HepG2 (cell line): ENCODE data around the gene WNT5B. TPM values are rescaled to one million over a fixed set of nuclear protein-coding genes. Genes with fewer than 3 reads are reported as not detected.

ENCODE experiments used
- ATF1 ChIP-seq: IDR thresholded peaks from 2 replicates; pipeline ENCODE4 v1.6.1; 2016; ENCODE audit warnings: mild to moderate bottlenecking, control low read depth
- HIC2 ChIP-seq: sonication (generic); formaldehyde crosslinking; IDR thresholded peaks from 2 replicates; pipeline ENCODE4 v1.9.0; 2022; ENCODE audit warnings: low read depth, missing genetic modification reagents
- HIVEP1 ChIP-seq: sonication (generic); formaldehyde crosslinking; IDR thresholded peaks from 2 replicates; pipeline ENCODE4 v1.4.0; 2020; ENCODE audit warnings: mild to moderate bottlenecking, missing genetic modification reagents
- LBX2 ChIP-seq: sonication (generic); formaldehyde crosslinking; IDR thresholded peaks from 2 replicates; pipeline ENCODE4 v1.5.0; 2020; ENCODE audit warnings: missing genetic modification reagents, mild to moderate bottlenecking, borderline replicate concordance
- MED13 ChIP-seq: sonication (generic); formaldehyde crosslinking; IDR thresholded peaks from 2 replicates; pipeline ENCODE4 v1.5.0; 2020; ENCODE audit warnings: missing genetic modification reagents
- NR2C2 ChIP-seq: sonication (generic); formaldehyde crosslinking; IDR thresholded peaks from 2 replicates; pipeline ENCODE4 v1.4.0; 2020; ENCODE audit warnings: missing genetic modification reagents, mild to moderate bottlenecking, moderate library complexity, borderline replicate concordance
- PHF8 ChIP-seq: sonication (generic); formaldehyde crosslinking; IDR thresholded peaks from 2 replicates; pipeline ENCODE4 v1.5.0; 2020; ENCODE audit warnings: missing genetic modification reagents
- POLR2AphosphoS2 ChIP-seq: IDR thresholded peaks from 2 replicates; pipeline ENCODE4 v1.6.1; 2011; ENCODE audit warnings: low read depth, low read length, improper control_type of control experiment
- TCF7 ChIP-seq: sonication (generic); IDR thresholded peaks from 2 replicates; pipeline ENCODE4 v1.6.1; 2016; ENCODE audit warnings: antibody characterized with exemption, low read depth
- ZBTB3 ChIP-seq: sonication (generic); formaldehyde crosslinking; IDR thresholded peaks from 2 replicates; pipeline ENCODE4 v1.4.0; 2020; ENCODE audit warnings: low read depth, mild to moderate bottlenecking, moderate library complexity, missing genetic modification reagents, borderline replicate concordance
- ZHX2 ChIP-seq, 2 experiments: sonication (generic) in 1 of 2; formaldehyde crosslinking in 1 of 2; IDR thresholded peaks; 2 replicates each; pipeline versions ENCODE4 v1.6.1 to v1.9.0; 2014 to 2022; ENCODE audit warnings: antibody characterized with exemption in 1 of 2, borderline replicate concordance in 1 of 2, inconsistent platforms in 1 of 2, low read depth in 1 of 2, missing genetic modification reagents in 1 of 2
- ZIK1 ChIP-seq: sonication (generic); formaldehyde crosslinking; IDR thresholded peaks from 2 replicates; pipeline ENCODE4 v1.5.0; 2020; ENCODE audit warnings: mild to moderate bottlenecking, low read depth, missing genetic modification reagents, borderline replicate concordance
- ZNF430 ChIP-seq: sonication (generic); formaldehyde crosslinking; IDR thresholded peaks from 2 replicates; pipeline ENCODE4 v1.9.0; 2021; ENCODE audit warnings: mild to moderate bottlenecking, missing genetic modification reagents
- ZNF484 ChIP-seq: sonication (generic); formaldehyde crosslinking; IDR thresholded peaks from 2 replicates; pipeline ENCODE4 v1.5.1; 2020; ENCODE audit warnings: mild to moderate bottlenecking, low read depth, missing genetic modification reagents, borderline replicate concordance
- ZNF501 ChIP-seq: sonication (generic); formaldehyde crosslinking; IDR thresholded peaks from 2 replicates; pipeline ENCODE4 v1.5.1; 2020; ENCODE audit warnings: mild to moderate bottlenecking, moderate library complexity, missing genetic modification reagents
- polyA plus RNA-seq, 8 experiments: library from polyadenylated mRNA; depleted of rRNA in 3 of 8; stranded (reverse) in 7 of 8; unstranded in 1 of 8; fragments of >200 nt; fragmentation: Illumina TruSeq in 4 of 8; extraction: Trizol in 4 of 8; gene quantifications; 2 replicates each; pipeline versions ENCODE4 v1.2.1 to v1.2.3, GENCODE V29; 2011 to 2016; ENCODE audit warnings: low read depth in 4 of 8, missing spikeins in 1 of 8, mixed read lengths in 1 of 8; ENCODE audit not compliant: insufficient read depth in 1 of 8
- total RNA-seq, 5 experiments: library from RNA; depleted of rRNA; stranded (reverse); fragments of >200 nt; fragmentation: Illumina TruSeq; extraction: Trizol; gene quantifications; 2 replicates each; pipeline ENCODE4 v1.2.3, GENCODE V29; 2016; ENCODE audit warnings: low read depth in 1 of 5
- TF ChIP-seq, protein P1 (sequence below): IDR thresholded peaks from 2 replicates; pipeline ENCODE4 v1.6.1; 2016; ENCODE audit warnings: mild to moderate bottlenecking
- TF ChIP-seq, protein P2 (sequence below): sonication (generic); IDR thresholded peaks from 2 replicates; pipeline ENCODE4 v1.6.1; 2016; ENCODE audit warnings: low read depth, borderline replicate concordance

The WNT5B gene
- total and polyA plus RNA-seq, 2 of the 13 experiments (the other 11 are each of a cell fraction or from before 2014, with no cell fraction given) = 0.04 TPM; not detected in 1

DNA sequence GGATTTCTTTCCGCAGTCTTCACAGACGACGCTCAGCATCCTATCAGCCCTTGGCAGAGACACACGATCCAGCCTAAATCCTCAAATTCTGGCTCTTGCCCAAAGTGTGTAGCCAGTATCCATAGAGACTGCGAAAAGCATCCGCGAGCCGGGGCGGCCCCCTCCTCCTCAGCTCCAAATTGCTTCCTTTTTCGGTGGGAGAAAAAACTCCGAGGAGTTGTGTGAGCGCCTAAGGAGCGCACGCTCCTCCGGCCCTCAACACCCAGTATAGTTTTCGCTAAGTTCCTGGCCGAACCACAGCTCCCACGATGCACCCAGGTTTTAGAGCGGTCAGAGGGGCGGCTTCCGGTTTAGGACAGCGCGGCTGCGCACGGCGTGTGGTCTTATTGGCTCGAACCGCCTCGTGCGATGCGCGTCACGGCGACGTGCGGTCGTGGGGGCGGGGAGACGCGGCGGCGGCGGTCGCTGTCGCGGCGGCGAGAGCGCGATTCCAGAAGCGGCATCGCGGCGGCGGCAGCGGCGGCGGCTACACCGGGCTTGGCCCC is 61.6 kb downstream of the WNT5B start, which contains the start of gene ADIPOR2 (continued):
- TF ChIP-seq, protein P1, sequence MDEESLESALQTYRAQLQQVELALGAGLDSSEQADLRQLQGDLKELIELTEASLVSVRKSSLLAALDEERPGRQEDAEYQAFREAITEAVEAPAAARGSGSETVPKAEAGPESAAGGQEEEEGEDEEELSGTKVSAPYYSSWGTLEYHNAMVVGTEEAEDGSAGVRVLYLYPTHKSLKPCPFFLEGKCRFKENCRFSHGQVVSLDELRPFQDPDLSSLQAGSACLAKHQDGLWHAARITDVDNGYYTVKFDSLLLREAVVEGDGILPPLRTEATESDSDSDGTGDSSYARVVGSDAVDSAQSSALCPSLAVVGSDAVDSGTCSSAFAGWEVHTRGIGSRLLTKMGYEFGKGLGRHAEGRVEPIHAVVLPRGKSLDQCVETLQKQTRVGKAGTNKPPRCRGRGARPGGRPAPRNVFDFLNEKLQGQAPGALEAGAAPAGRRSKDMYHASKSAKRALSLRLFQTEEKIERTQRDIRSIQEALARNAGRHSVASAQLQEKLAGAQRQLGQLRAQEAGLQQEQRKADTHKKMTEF (CRISPR knock-in tag) = peak; percentile 62
- 0 out of 2 replicates have a peak, but pooled peaks have one; percentile 51 for TF ChIP-seq ZBTB3
- peak; percentile 88 for TF ChIP-seq ZNF501 (CRISPR knock-in tag)
- TF ChIP-seq HIC2 (CRISPR knock-in tag) = no peak
- TF ChIP-seq NR2C2 = peak; percentile 87
- peak; percentile 77; the same call in 1 of the 2 replicates for TF ChIP-seq ZIK1 (CRISPR knock-in tag)
- 0 out of 2 replicates have a peak, but pooled peaks have one; percentile 63 for TF ChIP-seq HIVEP1 (CRISPR knock-in tag)
- TF ChIP-seq PHF8 = peak; percentile 58; the same call in 1 of the 2 replicates
- no peak for TF ChIP-seq TCF7
- peak; percentile 84 for TF ChIP-seq ATF1 (CRISPR knock-in tag)
- no peak for TF ChIP-seq MED13 (CRISPR knock-in tag)
- TF ChIP-seq ZNF484 (CRISPR knock-in tag) = no peak
- TF ChIP-seq ZHX2 (IDR thresholded peaks at IDR 0.05; ENCODE audit: low read depth) = peak; percentile 60; the same call in 1 of the 2 replicates
- TF ChIP-seq ZHX2 (CRISPR knock-in tag; IDR thresholded peaks at IDR 0.05; ENCODE audit: borderline replicate concordance) = no peak
- TF ChIP-seq POLR2AphosphoS2 = no peak
- TF ChIP-seq, protein P2, sequence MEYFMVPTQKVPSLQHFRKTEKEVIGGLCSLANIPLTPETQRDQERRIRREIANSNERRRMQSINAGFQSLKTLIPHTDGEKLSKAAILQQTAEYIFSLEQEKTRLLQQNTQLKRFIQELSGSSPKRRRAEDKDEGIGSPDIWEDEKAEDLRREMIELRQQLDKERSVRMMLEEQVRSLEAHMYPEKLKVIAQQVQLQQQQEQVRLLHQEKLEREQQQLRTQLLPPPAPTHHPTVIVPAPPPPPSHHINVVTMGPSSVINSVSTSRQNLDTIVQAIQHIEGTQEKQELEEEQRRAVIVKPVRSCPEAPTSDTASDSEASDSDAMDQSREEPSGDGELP = no peak
- peak; percentile 86; the same call in 1 of the 2 replicates for TF ChIP-seq ZNF430 (CRISPR knock-in tag)
- TF ChIP-seq LBX2 (CRISPR knock-in tag) = peak; percentile 80; the same call in 1 of the 2 replicates
